GM23338 (cell line): ENCODE data around the gene TLR9.

Experiments
- EZH2phosphoT487 ChIP-seq: fragments of 200-600 bp; sonication (generic); IDR thresholded peaks from one replicate; pipeline ENCODE4 v1.8.1; 2018; ENCODE audit warnings: antibody characterized with exemption; ENCODE audit not compliant: unreplicated experiment
- ZNF331 ChIP-seq: fragments of 250-450 bp; sonication (Bioruptor Pico); IDR thresholded peaks from 2 replicates; pipeline ENCODE4 v1.5.0; 2020; ENCODE audit warnings: low read depth, mild to moderate bottlenecking, moderate library complexity

DNA sequence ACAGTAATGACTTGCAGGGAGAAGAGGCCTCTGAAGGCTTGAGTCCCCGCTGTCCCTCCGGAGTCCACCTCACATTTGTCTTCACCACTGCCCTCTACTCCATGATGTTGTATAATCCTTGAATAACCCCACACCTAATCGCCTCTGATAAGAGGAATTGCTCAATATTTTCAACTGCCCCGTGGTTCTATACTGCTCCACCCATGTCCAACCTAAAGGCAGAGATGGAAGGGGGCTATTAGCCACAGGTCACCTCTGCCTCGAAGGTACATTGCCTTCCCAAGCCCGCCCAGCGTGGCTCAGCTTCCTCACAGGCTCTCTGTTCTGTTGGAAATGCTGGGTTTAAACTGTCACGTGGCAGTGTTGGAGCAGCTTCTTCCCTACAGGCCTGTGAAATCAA is 12.4 kb downstream of the TLR9 start:
- no peak for TF ChIP-seq EZH2phosphoT487
- TF ChIP-seq ZNF331 (CRISPR knock-in tag): no peak
